SH-SY5Y (cell line): Measurements from ENCODE around the gene PEF1.

Source experiments
- GATA2 ChIP-seq: IDR thresholded peaks from 2 replicates; pipeline ENCODE4 v1.6.1; 2011; ENCODE audit warnings: mild to moderate bottlenecking, low read depth, low read length
- GATA3 ChIP-seq: IDR thresholded peaks from 2 replicates; pipeline ENCODE4 v1.6.1; 2011; ENCODE audit warnings: low read depth, mild to moderate bottlenecking, low read length, moderate library complexity

- TF ChIP-seq GATA2 (peak; percentile 86), GATA3 (no peak)
These were observed 17.3 kb downstream of the PEF1 start for GRCh38 chr1:31627301-31627929.
